CD8-positive, alpha-beta memory T cell (primary cell): ENCODE data around the gene SLC24A3. TPM values are rescaled to one million over a fixed set of nuclear protein-coding genes. Genes with fewer than 3 reads are reported as not detected.
A peak's percentile ranks its signal among the peaks of the same experiment; 100 is the strongest.

ENCODE experiments used
- CTCF ChIA-PET: fragments of 350-600 bp; sonication (Branson Sonifier 250); formaldehyde crosslinking; loops from one replicate; lab custom pipeline; 2021; ENCODE audit warnings: antibody characterized with exemption; lab: Charles Lee
- POLR2A ChIA-PET: fragments of 350-600 bp; sonication (Branson Sonifier 250); formaldehyde crosslinking; loops from one replicate; lab custom pipeline; 2021; ENCODE audit warnings: antibody characterized with exemption; lab: Charles Lee
- DNase-seq, 5 donors: peaks; one replicate each; pipeline versions ENCODE4 v3.0.0 to v3.0.0-alpha.2; 2020 to 2022; ENCODE audit warnings: mixed read lengths in 1 of 5
- H3K27ac ChIP-seq: one replicate; pipeline ENCODE4 v1.7.0; 2013; ENCODE audit warnings: low read depth, mild to moderate bottlenecking, low read length, moderate library complexity
- H3K27me3 ChIP-seq: 2 replicates; pipeline ENCODE4 v1.7.0; 2013; ENCODE audit warnings: low read length, mild to moderate bottlenecking; ENCODE audit not compliant: insufficient read depth, poor library complexity, severe bottlenecking
- H3K36me3 ChIP-seq: 2 replicates; pipeline ENCODE4 v1.7.0; 2013; ENCODE audit warnings: mild to moderate bottlenecking, low read length, moderate library complexity; ENCODE audit not compliant: insufficient read depth
- H3K4me1 ChIP-seq: 2 replicates; pipeline ENCODE4 v1.7.0; 2013; ENCODE audit warnings: mild to moderate bottlenecking, low read length, moderate library complexity; ENCODE audit not compliant: insufficient read depth
- H3K4me3 ChIP-seq: 2 replicates; pipeline ENCODE4 v1.7.0; 2013; ENCODE audit warnings: mild to moderate bottlenecking, low read length
- H3K9me3 ChIP-seq: 2 replicates; pipeline ENCODE4 v1.7.0; 2013; ENCODE audit warnings: mild to moderate bottlenecking, low read length
- H3K27ac Mint-ChIP-seq, 8 donors: one replicate each; pipeline ENCODE4 v1.8.0; 2020 to 2021; ENCODE audit warnings: mixed read lengths in 8 of 8, mild to moderate bottlenecking in 6 of 8, inconsistent platforms in 3 of 8, moderate library complexity in 3 of 8
- H3K27me3 Mint-ChIP-seq, 2 donors: one replicate each; pipeline ENCODE4 v1.8.0; 2020 to 2021; ENCODE audit warnings: mixed read lengths in 2 of 2, mild to moderate bottlenecking in 1 of 2, moderate library complexity in 1 of 2
- H3K36me3 Mint-ChIP-seq, 3 donors: one replicate each; pipeline ENCODE4 v1.8.0; 2020 to 2021; ENCODE audit warnings: mixed read lengths in 3 of 3, inconsistent platforms in 1 of 3, mild to moderate bottlenecking in 1 of 3
- H3K4me1 Mint-ChIP-seq, 3 donors: one replicate each; pipeline ENCODE4 v1.8.0; 2020 to 2021; ENCODE audit warnings: mixed read lengths in 3 of 3, inconsistent platforms in 1 of 3, mild to moderate bottlenecking in 1 of 3
- H3K4me3 Mint-ChIP-seq, 7 donors: one replicate each; pipeline ENCODE4 v1.8.0; 2020 to 2021; ENCODE audit warnings: mixed read lengths in 7 of 7, mild to moderate bottlenecking in 6 of 7, moderate library complexity in 4 of 7, inconsistent platforms in 2 of 7
- H3K9me3 Mint-ChIP-seq, 5 donors: one replicate each; pipeline ENCODE4 v1.8.0; 2020 to 2022; ENCODE audit warnings: mixed read lengths in 5 of 5, mild to moderate bottlenecking in 3 of 5, moderate library complexity in 2 of 5, inconsistent platforms in 1 of 5
- polyA plus RNA-seq: library from polyadenylated mRNA; unstranded; fragments of 300-500 nt; fragmentation: Illumina TruSeq; gene quantifications from one replicate; pipeline ENCODE4 v1.2.3, GENCODE V29; 2021
- total RNA-seq, 2 experiments: library from RNA; stranded (reverse); gene quantifications; one replicate each; pipeline ENCODE4 v1.2.3, GENCODE V29; 2021

The SLC24A3 gene
- total and polyA plus RNA-seq, 3 experiments from 2014 or later: not detected

DNA sequence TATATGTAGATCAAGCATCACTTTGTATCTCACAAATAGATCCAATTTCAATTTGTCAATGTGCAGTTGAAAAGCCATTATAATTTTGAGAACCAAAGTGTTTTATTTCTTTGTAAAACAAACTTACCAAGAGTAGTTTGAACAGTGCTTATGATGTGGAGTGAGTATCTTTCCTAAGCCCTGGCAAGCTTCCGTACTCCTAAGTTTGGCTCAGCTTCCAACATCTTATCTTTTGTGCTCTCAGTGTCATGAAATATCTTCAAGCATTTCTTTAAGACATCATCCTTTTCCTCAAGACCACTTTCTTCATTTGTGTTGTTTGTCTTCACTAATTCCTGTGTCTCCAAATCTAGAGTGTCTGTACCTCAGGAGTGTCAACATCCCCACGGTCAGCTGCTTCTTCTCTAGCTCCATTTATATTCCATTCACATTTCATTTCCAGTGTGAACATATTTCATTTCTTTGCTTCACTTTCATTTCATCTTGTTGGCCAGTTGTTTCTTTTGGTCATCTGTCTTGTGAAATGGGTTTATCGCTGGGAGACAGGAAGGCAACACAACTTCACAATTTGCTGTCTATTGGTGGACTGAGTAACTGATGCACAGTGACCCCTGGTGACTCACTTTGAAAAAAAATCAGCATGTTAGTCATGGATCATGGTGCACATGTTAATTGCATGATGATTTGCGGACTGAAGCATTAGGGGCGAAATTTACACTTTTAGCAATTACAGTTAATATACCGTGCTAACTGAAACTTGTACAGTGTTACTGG, 36.9 kb downstream of the SLC24A3 start:
- H3K4me1 ChIP-seq: no peaks in the 10 kb centered on the region
- Mint-ChIP-seq H3K9me3 (peaks cover 0 to 2% (median 0%) of the 10 kb centered on the region in 5 donors), H3K4me3 (no peak overlapping the region), H3K4me1 (no peaks in the 10 kb centered on the region), H3K36me3 (no peaks in the 10 kb centered on the region), H3K27me3 (peaks cover 3% of the 10 kb centered on the region in 2 donors), H3K27ac (no peak overlapping the region)
- no peaks in the 10 kb centered on the region for H3K9me3 ChIP-seq
- H3K4me3 ChIP-seq: no peak overlapping the region
- ChIA-PET CTCF (no interaction called here), POLR2A (no interaction called here)
- no peak overlapping the region for H3K27ac ChIP-seq
- DNase-seq: no peak
- no peaks in the 10 kb centered on the region for H3K27me3 ChIP-seq
- H3K36me3 ChIP-seq: no peaks in the 10 kb centered on the region

DNA sequence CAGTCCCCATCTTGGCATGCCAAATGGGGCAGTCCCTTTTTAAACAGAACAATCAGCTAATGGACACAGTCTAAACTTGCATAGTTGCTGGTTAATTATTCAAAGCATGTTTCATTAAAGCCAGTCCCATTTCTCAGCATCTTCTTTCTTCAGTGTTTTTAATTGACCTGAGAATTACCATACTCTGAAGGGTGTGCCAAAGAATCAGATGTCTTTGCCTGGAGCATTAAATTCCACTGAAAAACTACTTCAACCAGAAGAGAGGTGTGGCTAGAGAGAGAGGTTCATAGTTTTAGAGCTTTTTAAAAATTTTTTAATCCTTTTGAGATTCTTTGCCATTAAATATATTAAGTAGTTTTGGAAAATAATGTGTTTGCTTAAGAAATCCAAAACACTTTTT, 37.9 kb downstream of the SLC24A3 start:
- no peaks in the 10 kb centered on the region for H3K27me3 ChIP-seq
- no peak overlapping the region for H3K4me3 Mint-ChIP-seq
- no peaks in the 10 kb centered on the region for H3K9me3 ChIP-seq
- no peak for DNase-seq
- no peaks in the 10 kb centered on the region for H3K4me1 Mint-ChIP-seq
- H3K36me3 ChIP-seq: no peaks in the 10 kb centered on the region
- H3K36me3 Mint-ChIP-seq: no peaks in the 10 kb centered on the region
- H3K27me3 Mint-ChIP-seq: peaks cover 3% of the 10 kb centered on the region in 2 donors
- H3K9me3 Mint-ChIP-seq: peaks cover 0 to 2% (median 0%) of the 10 kb centered on the region in 5 donors
- no peaks in the 10 kb centered on the region for H3K4me1 ChIP-seq
- CTCF ChIA-PET: no interaction called here
- no peak overlapping the region for H3K27ac ChIP-seq
- POLR2A ChIA-PET: no interaction called here
- H3K27ac Mint-ChIP-seq: no peak overlapping the region
- no peak overlapping the region for H3K4me3 ChIP-seq

- no peaks in the 10 kb centered on the region for H3K36me3 ChIP-seq
- no peak overlapping the region for H3K4me3 ChIP-seq
- peaks cover 3% of the 10 kb centered on the region in 2 donors for H3K27me3 Mint-ChIP-seq
- CTCF ChIA-PET: no interaction called here
- no peak for DNase-seq
- no peaks in the 10 kb centered on the region for H3K4me1 Mint-ChIP-seq
- no peak overlapping the region for H3K4me3 Mint-ChIP-seq
- H3K27me3 ChIP-seq: no peaks in the 10 kb centered on the region
- no peaks in the 10 kb centered on the region for H3K4me1 ChIP-seq
- peaks cover 0 to 2% (median 0%) of the 10 kb centered on the region in 5 donors for H3K9me3 Mint-ChIP-seq
- no peaks in the 10 kb centered on the region for H3K9me3 ChIP-seq
- POLR2A ChIA-PET: no interaction called here
- no peak overlapping the region for H3K27ac ChIP-seq
- peak overlapping the region in 1 of 8 donors; percentile 58 for H3K27ac Mint-ChIP-seq
- no peaks in the 10 kb centered on the region for H3K36me3 Mint-ChIP-seq
Measured at GRCh38 chr20:19251506-19251905, 39.1 kb downstream of the SLC24A3 start.

GRCh38 chr20:19251958-19252357, 39.5 kb downstream of the SLC24A3 start:
- H3K36me3 Mint-ChIP-seq: no peaks in the 10 kb centered on the region
- no peaks in the 10 kb centered on the region for H3K27me3 ChIP-seq
- H3K27me3 Mint-ChIP-seq: peaks cover 3% of the 10 kb centered on the region in 2 donors
- H3K4me3 Mint-ChIP-seq: no peak overlapping the region
- CTCF ChIA-PET: no interaction called here
- no peaks in the 10 kb centered on the region for H3K9me3 ChIP-seq
- DNase-seq: no peak
- H3K27ac Mint-ChIP-seq: no peak overlapping the region
- peaks cover 0 to 2% (median 0%) of the 10 kb centered on the region in 5 donors for H3K9me3 Mint-ChIP-seq
- POLR2A ChIA-PET: no interaction called here
- H3K4me1 Mint-ChIP-seq: no peaks in the 10 kb centered on the region
- no peak overlapping the region for H3K4me3 ChIP-seq
- no peaks in the 10 kb centered on the region for H3K4me1 ChIP-seq
- no peak overlapping the region for H3K27ac ChIP-seq
- H3K36me3 ChIP-seq: no peaks in the 10 kb centered on the region

DNA sequence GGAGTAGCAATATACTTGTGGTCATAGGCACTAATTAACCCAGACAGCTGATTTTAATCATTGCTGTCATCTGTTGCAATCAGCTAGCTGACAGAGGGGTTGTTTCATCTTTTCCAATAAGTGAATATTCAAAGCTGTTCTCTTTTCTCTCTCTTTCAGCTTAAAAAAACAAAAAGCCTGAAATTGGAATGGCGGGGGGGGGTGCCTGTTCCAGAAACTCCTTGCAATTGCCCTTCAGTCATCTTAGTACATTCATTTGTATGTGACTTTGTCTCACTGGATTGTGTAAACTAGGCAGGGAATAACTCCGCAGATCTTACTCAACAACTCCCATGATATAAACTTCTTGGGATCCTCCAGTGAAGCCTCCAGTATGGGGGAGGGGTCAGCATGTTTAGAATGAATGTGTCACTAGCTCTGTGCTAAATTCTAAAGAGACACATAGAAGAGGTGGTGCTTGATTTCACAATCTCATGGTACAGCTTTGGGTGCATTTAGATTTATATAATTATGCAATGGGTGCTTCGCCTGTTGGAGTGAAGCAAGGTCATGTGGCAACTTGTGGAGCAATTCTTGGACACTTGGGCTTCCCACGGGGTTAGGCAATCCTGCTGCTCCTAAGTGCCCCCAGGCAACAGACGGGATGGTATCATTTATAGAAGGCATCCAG, 40.1 kb downstream of the SLC24A3 start:
- no peaks in the 10 kb centered on the region for H3K36me3 ChIP-seq
- DNase-seq: no peak

DNA sequence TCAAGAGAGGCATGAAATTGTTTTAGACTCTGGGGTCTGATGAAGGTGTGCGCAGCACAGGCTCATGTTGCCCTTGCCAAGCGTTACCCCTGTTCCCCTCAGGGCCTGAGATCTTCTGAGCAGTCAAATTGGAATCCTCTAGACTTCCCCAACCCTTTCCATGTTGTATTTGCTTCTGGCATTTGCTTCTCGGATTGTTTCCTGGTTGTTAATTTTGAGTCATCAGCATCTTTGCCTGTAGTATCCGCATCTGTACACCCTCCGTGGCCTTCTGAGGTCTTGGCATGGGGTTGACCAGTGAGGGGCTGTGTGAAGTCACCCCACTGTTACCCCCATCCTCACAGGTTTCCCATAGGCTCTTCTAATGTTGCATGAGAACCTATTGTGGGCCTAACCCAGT, 40.9 kb downstream of the SLC24A3 start:
- Histone ChIP-seq H3K9me3 (no peaks in the 10 kb centered on the region), H3K27ac (no peak overlapping the region), H3K4me3 (no peak overlapping the region), H3K36me3 (no peaks in the 10 kb centered on the region), H3K27me3 (no peaks in the 10 kb centered on the region), H3K4me1 (no peaks in the 10 kb centered on the region)
- Mint-ChIP-seq H3K27ac (no peak overlapping the region), H3K9me3 (peaks cover 0 to 2% (median 0%) of the 10 kb centered on the region in 5 donors), H3K36me3 (no peaks in the 10 kb centered on the region), H3K4me3 (no peak overlapping the region), H3K27me3 (peaks cover 3% of the 10 kb centered on the region in 2 donors), H3K4me1 (no peaks in the 10 kb centered on the region)
- ChIA-PET POLR2A (no interaction called here), CTCF (no interaction called here)
- DNase-seq: no peak

More for the DNA sequence above, 40.1 kb downstream of the SLC24A3 start:
- Mint-ChIP-seq H3K4me3 (no peak overlapping the region), H3K4me1 (no peaks in the 10 kb centered on the region), H3K9me3 (peaks cover 0 to 2% (median 0%) of the 10 kb centered on the region in 5 donors), H3K27me3 (peaks cover 3% of the 10 kb centered on the region in 2 donors), H3K27ac (no peak overlapping the region), H3K36me3 (no peaks in the 10 kb centered on the region)
- POLR2A ChIA-PET: no interaction called here
- Histone ChIP-seq H3K9me3 (no peaks in the 10 kb centered on the region), H3K4me1 (no peaks in the 10 kb centered on the region), H3K27ac (no peak overlapping the region), H3K27me3 (no peaks in the 10 kb centered on the region), H3K4me3 (no peak overlapping the region)
- CTCF ChIA-PET: no interaction called here

DNA sequence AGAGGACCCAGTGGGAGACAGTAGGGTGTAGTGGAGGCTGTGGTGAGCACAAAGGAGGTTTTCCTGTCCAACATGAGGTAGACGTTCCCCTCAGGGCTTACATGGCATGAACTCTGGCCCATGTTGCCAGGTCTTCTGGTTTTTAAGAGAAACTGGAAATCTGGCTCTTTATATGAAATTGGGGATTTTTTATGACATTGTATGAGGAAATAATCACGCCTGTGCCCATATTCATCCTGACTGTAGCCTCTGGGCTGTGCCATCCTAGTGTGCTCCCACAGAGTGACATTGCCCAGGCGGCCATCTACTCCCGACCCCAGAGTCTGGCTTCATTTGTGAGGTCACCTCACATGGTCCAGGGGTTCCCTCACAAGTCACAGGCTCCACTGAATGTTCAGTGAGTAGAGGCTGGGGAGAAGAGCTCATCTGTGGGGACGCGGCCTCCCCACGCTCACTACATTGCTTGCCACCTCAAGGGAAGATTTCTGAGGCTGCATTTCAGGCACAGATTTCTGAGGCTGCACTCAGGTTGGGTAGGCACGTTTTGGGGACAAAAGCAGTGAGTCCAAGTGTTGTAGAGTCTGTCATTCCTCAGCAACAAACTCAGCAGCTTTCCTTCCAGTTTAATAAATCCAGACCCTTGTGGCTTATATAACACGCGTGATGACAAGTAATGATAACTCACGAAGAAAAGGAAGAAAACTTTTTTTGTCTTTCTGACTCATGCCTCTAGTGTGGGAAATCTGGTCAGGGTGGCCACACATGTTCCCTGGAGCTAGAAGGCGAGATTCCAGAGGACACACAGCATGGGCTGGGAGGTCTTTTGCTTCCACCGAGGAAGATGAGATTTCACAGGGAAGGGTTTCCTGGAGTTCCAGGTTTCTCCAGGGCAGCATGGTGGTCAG, 41.7 kb downstream of the SLC24A3 start:
- no peak for DNase-seq
- ChIA-PET POLR2A (no interaction called here), CTCF (no interaction called here)
- Mint-ChIP-seq H3K9me3 (peaks cover 0 to 2% (median 0%) of the 10 kb centered on the region in 5 donors), H3K27me3 (peaks cover 3% of the 10 kb centered on the region in 2 donors), H3K4me1 (no peaks in the 10 kb centered on the region), H3K36me3 (no peaks in the 10 kb centered on the region), H3K4me3 (no peak overlapping the region), H3K27ac (no peak overlapping the region)
- no peak overlapping the region for H3K27ac ChIP-seq
- H3K4me3 ChIP-seq: no peak overlapping the region
- no peaks in the 10 kb centered on the region for H3K9me3 ChIP-seq
- no peaks in the 10 kb centered on the region for H3K4me1 ChIP-seq
- no peaks in the 10 kb centered on the region for H3K36me3 ChIP-seq
- H3K27me3 ChIP-seq: no peaks in the 10 kb centered on the region
